GM21528 (cell line): ENCODE data around the gene CYBA.
A peak's percentile ranks its signal among the peaks of the same experiment; 100 is the strongest.
"Not testable (repeated sequence)": the region's sequence is repeated elsewhere in the genome, so short reads cannot be mapped to it uniquely, and the experiment has no call there.

ENCODE experiments used
- ATAC-seq: cut with Tn5 transposase; IDR thresholded peaks from one replicate; pipeline ENCODE4 v1.9.1; 2021; ENCODE audit warnings: mild to moderate bottlenecking, moderate library complexity; ENCODE audit not compliant: unreplicated experiment, low FRiP score

The CYBA gene

GRCh38 chr16:88686439-88687253, 35.8 kb upstream of the CYBA start, which contains the start of gene SNAI3:
SNAI3 (minus strand) TSS chr16:88686507; CDS start chr16:88686406, 101 bp downstream.
- peak; percentile 50 for ATAC-seq

- ATAC-seq, result no peak
These were observed 35.2 kb upstream of the CYBA start for GRCh38 chr16:88686062-88686438.

- ATAC-seq, result no peak
These were observed 34.6 kb upstream of the CYBA start for GRCh38 chr16:88685156-88686061.

GRCh38 chr16:88684569-88685155, 33.8 kb upstream of the CYBA start:
- no peak for ATAC-seq

- ATAC-seq, result peak; percentile 65
These were observed 31.0 kb upstream of the CYBA start for GRCh38 chr16:88681709-88682451.

GRCh38 chr16:88681084-88681680, 30.3 kb upstream of the CYBA start:
- no peak for ATAC-seq

GRCh38 chr16:88680554-88681083, 29.8 kb upstream of the CYBA start:
- ATAC-seq, result no peak

GRCh38 chr16:88678224-88678979, 27.5 kb upstream of the CYBA start:
- no peak for ATAC-seq

GRCh38 chr16:88677721-88678120, 26.9 kb upstream of the CYBA start:
- no peak for ATAC-seq

- ATAC-seq, result no peak
These were observed 25.8 kb upstream of the CYBA start for GRCh38 chr16:88676502-88677242.

- no peak for ATAC-seq
These were observed 23.0 kb upstream of the CYBA start for GRCh38 chr16:88673716-88674379.

- ATAC-seq, result no peak
These were observed 21.9 kb upstream of the CYBA start for GRCh38 chr16:88672776-88673175.

- no peak for ATAC-seq
These were observed 21.0 kb upstream of the CYBA start for GRCh38 chr16:88671806-88672205.

- ATAC-seq, result no peak
These were observed 19.1 kb upstream of the CYBA start for GRCh38 chr16:88669980-88670379.

- ATAC-seq, result not testable (repeated sequence)
These were observed 18.6 kb upstream of the CYBA start for GRCh38 chr16:88669493-88669892.

GRCh38 chr16:88667461-88667860, 16.6 kb upstream of the CYBA start:
- no peak for ATAC-seq

GRCh38 chr16:88665570-88665969, 14.7 kb upstream of the CYBA start:
- no peak for ATAC-seq

- ATAC-seq, result no peak
These were observed 14.3 kb upstream of the CYBA start for GRCh38 chr16:88665148-88665547.
